ENCODE measurements around the gene KAT8.
"Not testable (repeated sequence)": the region's sequence is repeated elsewhere in the genome, so short reads cannot be mapped to it uniquely, and the experiment has no call there.

The KAT8 gene

DNA sequence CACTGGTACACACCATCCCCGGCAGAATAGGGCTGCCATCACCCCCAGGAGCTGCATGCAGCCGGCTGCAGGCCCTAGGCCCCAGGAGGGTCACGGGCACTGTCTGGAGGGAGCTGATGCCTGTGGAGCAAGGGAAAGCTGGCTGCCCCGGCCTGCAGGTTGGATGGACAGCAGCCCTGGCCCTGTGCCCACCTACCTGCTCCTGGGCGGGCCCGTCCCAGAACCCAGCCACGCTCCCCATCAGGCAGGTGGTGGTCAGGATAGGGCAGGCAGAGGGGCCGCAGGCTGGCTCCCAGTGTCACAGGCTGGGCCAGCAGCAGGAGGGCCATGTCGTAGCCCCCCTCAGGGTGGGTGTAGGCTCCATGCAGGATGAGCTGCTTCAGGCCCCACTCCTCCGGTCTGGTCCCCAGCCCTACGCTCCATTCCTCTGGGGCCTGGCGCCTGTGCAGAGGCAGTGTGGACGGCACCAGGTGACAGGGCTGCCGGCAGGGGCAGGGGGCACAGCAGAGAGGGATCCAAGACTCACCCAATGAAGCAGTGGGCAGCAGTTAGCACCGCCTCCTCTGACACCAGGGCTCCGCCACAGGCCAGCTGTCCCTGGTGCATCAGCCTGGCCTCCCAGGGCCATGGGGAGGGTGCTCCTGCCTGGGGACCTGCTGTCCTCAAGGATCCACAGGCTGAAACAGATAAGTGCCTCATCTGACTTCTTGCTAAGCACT, 32.7 kb upstream of the KAT8 start:
- DNase-seq, result no peak

GRCh38 chr16:31085411-31085810, 32.1 kb upstream of the KAT8 start:
- no peak for DNase-seq

DNA sequence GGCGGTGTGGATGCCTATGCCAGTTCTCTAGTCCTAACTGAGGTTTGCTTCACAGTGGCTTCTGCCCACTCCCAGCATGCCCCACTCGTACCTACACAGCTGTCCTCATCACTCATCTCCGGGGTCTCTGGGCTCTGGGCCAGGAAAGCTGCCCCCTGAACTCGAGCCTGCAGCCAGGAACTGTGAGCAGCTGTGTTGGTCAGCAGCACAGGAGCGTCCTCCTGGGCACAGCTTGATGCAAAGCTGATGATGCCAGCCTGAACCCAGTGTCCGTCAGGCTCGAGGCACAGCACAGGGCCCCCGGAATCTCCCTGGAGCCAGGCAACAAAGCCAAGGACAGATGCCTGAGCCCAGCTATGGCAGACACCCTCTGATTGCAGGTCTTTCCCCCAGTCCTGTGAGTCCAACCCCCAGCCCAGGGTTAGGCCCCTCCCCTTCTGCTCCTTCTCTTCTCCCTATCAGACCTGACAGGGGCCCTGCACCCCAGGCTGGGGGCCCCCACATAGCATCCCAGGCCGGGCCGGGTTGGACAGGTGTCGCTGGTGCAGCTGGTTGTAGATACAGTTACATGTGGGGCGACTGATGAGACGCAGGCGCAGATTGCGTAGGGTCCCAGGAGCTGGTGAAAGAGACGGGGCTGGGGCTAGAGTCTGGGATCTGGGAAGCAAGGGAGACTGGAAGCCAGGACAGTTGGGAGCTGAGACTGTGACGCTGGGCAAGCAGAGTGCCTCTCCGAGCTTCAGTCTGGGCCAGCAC, 31.4 kb upstream of the KAT8 start:
- DNase-seq, result no peak

DNA sequence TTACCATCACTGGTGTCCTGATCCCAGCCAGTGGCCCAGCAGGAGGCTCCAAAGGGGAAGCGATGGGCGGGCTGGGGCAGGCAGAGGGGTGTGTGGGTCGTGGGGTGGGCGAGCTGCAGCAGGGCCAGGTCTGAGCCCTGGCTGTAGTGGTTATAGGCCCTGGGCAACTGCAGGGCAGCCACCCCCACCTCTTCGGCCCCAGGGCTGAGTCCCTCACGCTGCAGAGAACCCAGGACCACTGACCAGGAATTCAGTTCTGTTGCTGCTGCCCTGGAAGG, 30.9 kb upstream of the KAT8 start:
- no peak for DNase-seq

- no peak for DNase-seq
Observed at GRCh38 chr16:31087481-31087880, 30.0 kb upstream of the KAT8 start.

- no peak for DNase-seq
Observed at GRCh38 chr16:31087971-31088370, 29.5 kb upstream of the KAT8 start.

DNA sequence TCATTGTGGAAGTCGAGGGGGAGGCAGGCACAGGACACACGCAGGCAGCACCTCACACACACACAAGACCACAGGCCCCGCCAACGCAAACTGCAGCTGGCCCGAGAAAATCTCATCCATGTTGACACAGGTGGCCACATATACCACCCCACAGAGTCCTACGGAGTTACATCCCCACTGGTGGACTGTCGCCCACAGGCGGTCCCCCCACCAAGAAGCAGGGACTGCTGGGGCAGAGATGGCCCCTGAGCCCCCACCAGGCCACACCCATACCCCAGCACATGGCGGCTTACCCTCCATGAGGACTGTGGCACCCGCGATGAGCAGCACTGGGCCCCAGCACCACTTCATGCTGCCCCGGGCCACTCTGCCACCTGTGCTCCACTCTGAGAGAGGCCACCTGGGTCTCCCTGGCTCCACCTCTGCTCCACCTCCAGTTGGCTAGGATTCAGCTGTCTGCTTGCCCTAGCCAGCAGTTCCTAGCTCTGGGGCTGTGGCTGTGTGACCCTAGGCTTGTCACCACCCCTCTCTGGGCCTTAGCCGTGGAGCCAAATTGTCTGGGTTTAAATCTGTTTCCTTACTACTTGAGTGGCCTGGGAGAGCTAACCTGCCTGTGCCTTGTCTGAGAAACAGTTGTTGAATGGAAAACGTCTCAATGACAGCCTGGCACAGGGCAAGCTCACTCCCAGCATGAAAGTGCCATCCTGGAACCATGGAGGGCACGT, 28.8 kb upstream of the KAT8 start, which contains the start of gene PRSS53:
Gene PRSS53, minus strand, starts transcription at position 485 of the 725 bp plus-strand sequence. Its CDS starts 134 bp downstream, at position 351.
- no peak for DNase-seq

DNA sequence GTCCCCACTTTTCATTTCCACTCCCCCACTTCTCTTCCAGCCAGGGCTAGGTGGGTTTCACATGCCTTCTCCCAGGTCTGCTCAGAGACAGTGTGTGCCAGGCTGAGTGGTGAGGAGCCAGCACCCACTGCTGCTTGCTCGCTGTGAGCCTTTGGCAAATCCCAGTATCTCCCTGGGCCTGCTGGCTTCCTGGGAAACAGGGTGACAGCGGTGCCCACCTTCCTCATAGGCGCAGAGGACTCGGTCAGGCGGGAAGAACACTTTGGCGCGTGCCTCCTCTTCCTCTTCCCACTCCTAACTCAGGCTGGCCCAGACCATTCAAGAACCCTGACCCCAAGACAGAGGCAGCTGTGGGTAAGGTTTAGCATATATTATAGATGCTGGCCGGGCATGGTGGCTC, 28.3 kb upstream of the KAT8 start:
- no peak for DNase-seq

GRCh38 chr16:31090540-31090939, 26.9 kb upstream of the KAT8 start:
- no peak for DNase-seq

DNA sequence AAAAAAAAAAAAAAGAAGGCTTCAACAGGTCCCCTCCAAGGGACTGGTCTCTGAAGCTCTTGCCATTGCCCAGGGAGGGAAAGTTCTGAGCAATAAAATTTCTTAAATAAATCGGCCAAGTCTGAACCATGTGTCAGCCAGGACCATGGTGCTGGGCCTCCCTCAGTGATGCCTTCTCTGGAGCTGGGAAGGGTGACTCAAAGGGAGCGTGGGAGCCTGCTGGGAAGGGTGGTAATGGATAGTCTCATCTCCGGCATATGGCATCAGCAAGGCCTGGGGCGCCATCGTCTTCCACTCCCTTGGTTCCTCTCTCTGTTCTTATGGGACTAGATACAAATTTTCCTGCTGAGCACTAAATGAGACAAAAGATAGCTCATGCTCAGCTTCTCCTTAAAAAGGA, 25.1 kb upstream of the KAT8 start:
- DNase-seq, result no peak

- DNase-seq, result no peak
Observed at GRCh38 chr16:31093132-31093703, 24.2 kb upstream of the KAT8 start.

DNA sequence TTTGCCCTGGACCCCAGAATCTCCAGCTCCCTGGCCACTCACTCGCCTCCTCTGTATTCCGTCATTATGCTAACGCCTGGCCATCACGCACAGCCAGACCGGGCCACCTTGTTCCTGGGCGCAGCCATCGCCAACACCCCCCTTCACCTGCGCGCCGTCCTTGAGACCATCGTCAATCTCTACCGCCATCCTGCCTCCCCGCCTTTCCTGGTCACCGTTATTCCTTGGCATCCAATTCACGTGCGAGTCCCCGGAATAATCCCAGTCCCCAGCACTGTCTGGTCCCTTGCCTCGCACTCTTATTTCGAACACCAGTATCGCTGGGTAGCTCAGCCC, 23.4 kb upstream of the KAT8 start:
- DNase-seq, result no peak

- DNase-seq, result peak; percentile 98
Observed at GRCh38 chr16:31094424-31095120, 22.9 kb upstream of the KAT8 start, which contains the start of gene VKORC1. Gene VKORC1, minus strand, starts transcription at chr16:31094797. Its CDS starts 68 bp downstream, at chr16:31094729.

- no peak for DNase-seq
Observed at GRCh38 chr16:31099860-31100638, 17.4 kb upstream of the KAT8 start.

DNA sequence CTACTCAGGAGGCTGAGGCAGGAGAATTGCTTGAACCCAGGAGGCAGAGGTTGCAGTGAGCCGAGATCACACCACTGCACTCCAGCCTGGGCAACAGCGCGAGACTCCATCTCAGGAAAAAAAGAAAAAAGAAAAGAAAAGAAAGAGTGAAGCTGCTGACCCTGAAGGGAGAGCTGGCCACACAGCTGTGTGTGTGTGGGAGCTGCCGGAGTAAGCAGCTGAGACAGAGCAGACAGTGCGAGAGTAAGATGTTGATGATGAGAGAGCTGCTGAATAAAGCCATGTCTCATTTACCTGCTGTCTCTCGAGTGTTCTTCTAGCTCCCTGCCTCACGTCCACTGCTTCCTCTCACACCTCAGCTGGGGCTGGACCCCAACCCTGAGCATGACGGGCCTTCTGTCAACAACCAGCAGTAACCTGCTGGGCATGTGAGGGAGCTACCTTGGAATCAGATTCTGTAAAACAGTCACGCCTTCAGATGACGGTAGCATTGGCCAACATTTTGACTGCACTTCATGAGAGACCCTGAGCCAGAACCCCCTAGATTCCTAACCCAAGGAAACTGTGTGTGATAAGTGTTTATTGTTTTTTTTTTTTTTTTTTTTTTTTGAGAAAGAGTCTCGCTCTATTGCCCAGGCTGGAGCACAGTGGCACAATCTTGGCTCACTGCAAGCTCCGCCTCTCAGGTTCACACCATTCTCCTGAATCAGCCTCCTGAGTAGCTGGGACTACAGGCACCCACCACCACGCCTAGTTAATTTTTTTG, 16.4 kb upstream of the KAT8 start:
- not testable (repeated sequence) for DNase-seq

DNA sequence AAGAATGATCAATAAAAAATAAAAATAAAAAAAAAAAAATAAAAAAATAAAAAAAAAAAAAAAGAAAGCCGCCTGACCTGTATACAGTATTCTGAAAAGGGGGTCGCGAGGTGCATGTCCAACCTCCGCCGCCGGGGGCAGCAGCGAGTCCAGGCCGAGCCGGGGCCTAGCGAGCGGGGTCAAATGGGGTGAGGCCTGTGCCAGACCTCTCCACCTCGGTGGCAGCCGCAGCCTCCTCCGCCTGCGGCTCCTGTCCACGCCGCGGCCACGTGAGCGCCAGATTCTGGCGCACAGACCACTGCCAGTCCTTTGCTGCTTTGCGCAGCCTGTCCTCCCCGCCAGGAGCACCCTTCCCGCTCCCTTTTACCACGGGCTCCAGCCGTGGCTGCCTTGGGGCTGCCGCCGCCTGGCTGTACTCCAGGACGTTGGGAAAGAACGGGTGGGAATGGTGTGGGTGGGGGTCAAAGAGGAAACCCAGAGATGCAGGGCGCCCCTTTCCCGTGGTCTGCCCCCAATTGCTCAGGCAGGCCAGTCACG, 11.7 kb upstream of the KAT8 start:
- peak; percentile 64 for DNase-seq

- DNase-seq, result no peak
Observed at GRCh38 chr16:31106509-31107464, 10.7 kb upstream of the KAT8 start.

GRCh38 chr16:31107465-31107867, 10.0 kb upstream of the KAT8 start:
- DNase-seq, result peak; percentile 86

GRCh38 chr16:31108035-31108793, 9.2 kb upstream of the KAT8 start, which contains the start of gene BCKDK:
Gene BCKDK, plus strand, starts transcription at chr16:31108386. Its CDS starts 838 bp downstream, at chr16:31109224.
- peak; percentile 69 for DNase-seq

All from DMS 273 treated with DMSO at 0.1 percent for 48 hours (cell line).